IMR-90 (cell line): Measurements from ENCODE around the gene SSBP3.

Experiments
- BHLHE40 ChIP-seq: fragments of 150-350 bp; IDR thresholded peaks from 2 replicates; pipeline ENCODE4 v1.6.1; 2016; ENCODE audit warnings: mild to moderate bottlenecking, low read depth, low read length
- CEBPB ChIP-seq: IDR thresholded peaks from 2 replicates; pipeline ENCODE4 v1.6.1; 2012; ENCODE audit warnings: low read depth, low read length, improper control_type of control experiment
- CHD1 ChIP-seq: IDR thresholded peaks from 2 replicates; pipeline ENCODE4 v1.6.1; 2012; ENCODE audit warnings: low read depth, low read length, improper control_type of control experiment
- FOS ChIP-seq: fragments of 150-350 bp; IDR thresholded peaks from 2 replicates; pipeline ENCODE4 v1.6.1; 2016; ENCODE audit warnings: low read depth, low read length
- MAZ ChIP-seq: IDR thresholded peaks from 2 replicates; pipeline ENCODE4 v1.6.1; 2012; ENCODE audit warnings: low read depth, mild to moderate bottlenecking, low read length, improper control_type of control experiment, moderate library complexity, borderline replicate concordance
- MXI1 ChIP-seq: IDR thresholded peaks from 2 replicates; pipeline ENCODE4 v1.6.1; 2012; ENCODE audit warnings: low read depth, mild to moderate bottlenecking, low read length, moderate library complexity, borderline replicate concordance
- POLR2A ChIP-seq: IDR thresholded peaks from 2 replicates; pipeline ENCODE4 v1.6.1; 2012; ENCODE audit warnings: mild to moderate bottlenecking, low read depth, low read length
- RAD21 ChIP-seq: IDR thresholded peaks from 2 replicates; pipeline ENCODE4 v1.6.1; 2012; ENCODE audit warnings: low read length, improper control_type of control experiment
- RFX5 ChIP-seq: IDR thresholded peaks from 2 replicates; pipeline ENCODE4 v1.8.0; 2012; ENCODE audit warnings: low read depth, mild to moderate bottlenecking, low read length, moderate library complexity
- SMC3 ChIP-seq: fragments of 150-350 bp; IDR thresholded peaks from 2 replicates; pipeline ENCODE4 v1.6.1; 2016; ENCODE audit warnings: low read depth, mild to moderate bottlenecking, antibody characterized with exemption, low read length, moderate library complexity
- TF ChIP-seq, protein P1 (sequence below): conservative IDR thresholded peaks from 2 replicates; pipeline ENCODE4 v1.5.1; 2012; ENCODE audit warnings: mild to moderate bottlenecking, low read depth, low read length, improper control_type of control experiment
- TF ChIP-seq, protein P2 (sequence below): fragments of 150-350 bp; IDR thresholded peaks from 2 replicates; pipeline ENCODE4 v1.6.1; 2016; ENCODE audit warnings: low read depth, mild to moderate bottlenecking, low read length, moderate library complexity, borderline replicate concordance
- TF ChIP-seq, protein P3 (sequence below): fragments of 150-350 bp; IDR thresholded peaks from 2 replicates; pipeline ENCODE4 v1.6.1; 2017; ENCODE audit warnings: mild to moderate bottlenecking, antibody characterized with exemption, low read length, low read depth

DNA sequence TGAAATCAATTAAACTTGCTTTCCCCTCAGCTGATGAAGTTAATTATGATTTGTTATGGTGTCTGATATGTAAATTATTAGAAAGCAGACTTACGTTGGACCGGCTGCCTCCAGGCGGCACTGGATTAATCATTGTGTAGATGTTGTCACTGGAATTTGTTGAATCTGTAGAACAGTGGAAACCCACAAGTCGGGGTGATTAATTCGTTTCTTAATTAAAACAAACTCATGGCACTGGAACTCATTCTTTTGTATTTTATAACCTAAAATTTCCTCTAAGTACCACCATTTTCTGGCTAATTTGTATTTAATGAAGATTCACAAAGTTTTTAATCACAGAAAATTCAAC lies 167.2 kb downstream of the SSBP3 start:
- TF ChIP-seq, protein P1, sequence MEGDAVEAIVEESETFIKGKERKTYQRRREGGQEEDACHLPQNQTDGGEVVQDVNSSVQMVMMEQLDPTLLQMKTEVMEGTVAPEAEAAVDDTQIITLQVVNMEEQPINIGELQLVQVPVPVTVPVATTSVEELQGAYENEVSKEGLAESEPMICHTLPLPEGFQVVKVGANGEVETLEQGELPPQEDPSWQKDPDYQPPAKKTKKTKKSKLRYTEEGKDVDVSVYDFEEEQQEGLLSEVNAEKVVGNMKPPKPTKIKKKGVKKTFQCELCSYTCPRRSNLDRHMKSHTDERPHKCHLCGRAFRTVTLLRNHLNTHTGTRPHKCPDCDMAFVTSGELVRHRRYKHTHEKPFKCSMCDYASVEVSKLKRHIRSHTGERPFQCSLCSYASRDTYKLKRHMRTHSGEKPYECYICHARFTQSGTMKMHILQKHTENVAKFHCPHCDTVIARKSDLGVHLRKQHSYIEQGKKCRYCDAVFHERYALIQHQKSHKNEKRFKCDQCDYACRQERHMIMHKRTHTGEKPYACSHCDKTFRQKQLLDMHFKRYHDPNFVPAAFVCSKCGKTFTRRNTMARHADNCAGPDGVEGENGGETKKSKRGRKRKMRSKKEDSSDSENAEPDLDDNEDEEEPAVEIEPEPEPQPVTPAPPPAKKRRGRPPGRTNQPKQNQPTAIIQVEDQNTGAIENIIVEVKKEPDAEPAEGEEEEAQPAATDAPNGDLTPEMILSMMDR = no peak
- TF ChIP-seq, protein P2, sequence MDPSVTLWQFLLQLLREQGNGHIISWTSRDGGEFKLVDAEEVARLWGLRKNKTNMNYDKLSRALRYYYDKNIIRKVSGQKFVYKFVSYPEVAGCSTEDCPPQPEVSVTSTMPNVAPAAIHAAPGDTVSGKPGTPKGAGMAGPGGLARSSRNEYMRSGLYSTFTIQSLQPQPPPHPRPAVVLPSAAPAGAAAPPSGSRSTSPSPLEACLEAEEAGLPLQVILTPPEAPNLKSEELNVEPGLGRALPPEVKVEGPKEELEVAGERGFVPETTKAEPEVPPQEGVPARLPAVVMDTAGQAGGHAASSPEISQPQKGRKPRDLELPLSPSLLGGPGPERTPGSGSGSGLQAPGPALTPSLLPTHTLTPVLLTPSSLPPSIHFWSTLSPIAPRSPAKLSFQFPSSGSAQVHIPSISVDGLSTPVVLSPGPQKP = no peak
- TF ChIP-seq, protein P3, sequence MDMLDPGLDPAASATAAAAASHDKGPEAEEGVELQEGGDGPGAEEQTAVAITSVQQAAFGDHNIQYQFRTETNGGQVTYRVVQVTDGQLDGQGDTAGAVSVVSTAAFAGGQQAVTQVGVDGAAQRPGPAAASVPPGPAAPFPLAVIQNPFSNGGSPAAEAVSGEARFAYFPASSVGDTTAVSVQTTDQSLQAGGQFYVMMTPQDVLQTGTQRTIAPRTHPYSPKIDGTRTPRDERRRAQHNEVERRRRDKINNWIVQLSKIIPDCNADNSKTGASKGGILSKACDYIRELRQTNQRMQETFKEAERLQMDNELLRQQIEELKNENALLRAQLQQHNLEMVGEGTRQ = no peak
- TF ChIP-seq CEBPB (no peak), POLR2A (no peak), RFX5 (no peak), FOS (no peak), CHD1 (no peak), RAD21 (no peak), SMC3 (no peak), MXI1 (no peak), BHLHE40 (no peak), MAZ (no peak)
